Cardiac fibroblast (primary cell): ENCODE data around the gene CCDC39.
"Not testable (repeated sequence)": the region's sequence is repeated elsewhere in the genome, so short reads cannot be mapped to it uniquely, and the experiment has no call there.

Experiments used
- DNase-seq, 2 donors: peaks; one replicate each; pipeline versions ENCODE4 v3.0.0 to v3.0.0-alpha.2; 2010; ENCODE audit warnings: low read depth in 2 of 2
- H3K4me3 ChIP-seq, 2 donors: replicated peaks in 1 of 2; 1 replicate in 1 of 2; 2 replicates in 1 of 2; pipeline ENCODE4 v1.5.1; 2011; ENCODE audit warnings: low read depth in 2 of 2, low read length in 2 of 2, mild to moderate bottlenecking in 2 of 2, moderate library complexity in 1 of 2
- TF ChIP-seq, protein P1 (sequence below): IDR thresholded peaks from one replicate; pipeline ENCODE4 v1.5.1; 2011; ENCODE audit warnings: low read depth, mild to moderate bottlenecking, low read length, inconsistent platforms

Gene CCDC39

GRCh38 chr3:180594631-180595558 is 84.4 kb downstream of the CCDC39 start:
- H3K4me3 ChIP-seq, result no peak overlapping the region
- TF ChIP-seq, protein P1, sequence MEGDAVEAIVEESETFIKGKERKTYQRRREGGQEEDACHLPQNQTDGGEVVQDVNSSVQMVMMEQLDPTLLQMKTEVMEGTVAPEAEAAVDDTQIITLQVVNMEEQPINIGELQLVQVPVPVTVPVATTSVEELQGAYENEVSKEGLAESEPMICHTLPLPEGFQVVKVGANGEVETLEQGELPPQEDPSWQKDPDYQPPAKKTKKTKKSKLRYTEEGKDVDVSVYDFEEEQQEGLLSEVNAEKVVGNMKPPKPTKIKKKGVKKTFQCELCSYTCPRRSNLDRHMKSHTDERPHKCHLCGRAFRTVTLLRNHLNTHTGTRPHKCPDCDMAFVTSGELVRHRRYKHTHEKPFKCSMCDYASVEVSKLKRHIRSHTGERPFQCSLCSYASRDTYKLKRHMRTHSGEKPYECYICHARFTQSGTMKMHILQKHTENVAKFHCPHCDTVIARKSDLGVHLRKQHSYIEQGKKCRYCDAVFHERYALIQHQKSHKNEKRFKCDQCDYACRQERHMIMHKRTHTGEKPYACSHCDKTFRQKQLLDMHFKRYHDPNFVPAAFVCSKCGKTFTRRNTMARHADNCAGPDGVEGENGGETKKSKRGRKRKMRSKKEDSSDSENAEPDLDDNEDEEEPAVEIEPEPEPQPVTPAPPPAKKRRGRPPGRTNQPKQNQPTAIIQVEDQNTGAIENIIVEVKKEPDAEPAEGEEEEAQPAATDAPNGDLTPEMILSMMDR, result peak; percentile 50
- peak; percentile 55 to 79 for DNase-seq

- not testable (repeated sequence) for H3K4me3 ChIP-seq, DNase-seq
Observed at GRCh38 chr3:180593631-180594030, 85.7 kb downstream of the CCDC39 start.

GRCh38 chr3:180590396-180590795 is 88.9 kb downstream of the CCDC39 start:
- no peak overlapping the region for H3K4me3 ChIP-seq
- TF ChIP-seq, protein P1, result no peak
- no peak for DNase-seq

GRCh38 chr3:180580934-180581333 is 98.4 kb downstream of the CCDC39 start:
- H3K4me3 ChIP-seq, result no peak overlapping the region
- no peak for DNase-seq
- TF ChIP-seq, protein P1, result no peak

DNA sequence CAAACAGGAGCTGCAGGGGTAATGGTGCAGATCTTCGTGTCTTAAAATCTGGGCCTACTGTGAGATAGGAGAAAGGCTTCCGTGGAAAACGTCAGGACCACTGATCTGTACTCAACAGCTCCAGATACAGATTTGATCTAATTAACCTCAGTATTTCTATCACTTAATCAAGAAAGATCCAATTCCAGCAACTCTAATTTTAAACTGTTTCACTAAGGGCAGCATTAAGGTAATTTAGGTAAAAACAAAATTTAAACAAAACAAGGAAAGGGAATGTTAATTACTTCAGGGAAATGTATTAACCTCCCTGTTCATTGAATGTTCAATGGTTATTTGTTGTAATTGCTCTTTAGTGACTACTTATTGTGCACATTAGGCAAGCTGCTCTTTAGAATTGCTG is 103.7 kb downstream of the CCDC39 start:
- TF ChIP-seq, protein P1, result no peak
- no peak for DNase-seq
- no peak overlapping the region for H3K4me3 ChIP-seq

- TF ChIP-seq, protein P1, result no peak
- DNase-seq, result no peak
- H3K4me3 ChIP-seq, result no peak overlapping the region
Observed at GRCh38 chr3:180571831-180572598, 107.3 kb downstream of the CCDC39 start.

GRCh38 chr3:180570238-180570637 is 109.1 kb downstream of the CCDC39 start:
- DNase-seq, result no peak
- TF ChIP-seq, protein P1, result no peak
- H3K4me3 ChIP-seq, result no peak overlapping the region
